Renal cortical epithelial cell (primary cell): ENCODE measurements around the gene IL11RA. TPM values are rescaled to one million over a fixed set of nuclear protein-coding genes. Genes with fewer than 3 reads are reported as not detected.
A peak's percentile ranks its signal among the peaks of the same experiment; 100 is the strongest.

Source experiments
- DNase-seq: peaks from one replicate; pipeline ENCODE4 v3.0.0-alpha.2; 2011; ENCODE audit warnings: low read depth
- total RNA-seq: library from RNA; depleted of rRNA; stranded (reverse); fragments of >200 nt; gene quantifications from 2 replicates; pipeline ENCODE4 v1.2.3, GENCODE V29; 2014

IL11RA gene
- total RNA-seq, 1 donor from 2014 or later = 4.5 TPM

GRCh38 chr9:34653151-34654072 is 1.4 kb downstream of the IL11RA start:
- DNase-seq = no peak

GRCh38 chr9:34654323-34655051 is 2.5 kb downstream of the IL11RA start:
- no peak for DNase-seq

GRCh38 chr9:34655394-34655793 is 3.4 kb downstream of the IL11RA start:
- no peak for DNase-seq

DNA sequence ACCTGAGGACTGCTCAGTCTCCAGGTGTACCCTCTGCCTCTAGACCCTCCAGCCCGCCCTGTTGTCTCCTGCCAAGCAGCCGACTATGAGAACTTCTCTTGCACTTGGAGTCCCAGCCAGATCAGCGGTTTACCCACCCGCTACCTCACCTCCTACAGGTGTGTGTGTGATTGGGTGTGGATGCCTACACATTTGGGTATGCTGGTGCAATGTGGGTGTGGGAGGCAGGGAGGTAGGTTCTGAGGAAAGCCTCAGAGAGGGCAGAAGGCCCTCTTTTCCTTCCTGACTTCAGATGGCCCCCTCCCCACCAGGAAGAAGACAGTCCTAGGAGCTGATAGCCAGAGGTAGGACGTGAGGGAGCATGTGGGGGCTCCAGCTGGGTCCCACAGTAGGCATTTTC is 5.0 kb downstream of the IL11RA start:
- DNase-seq = no peak

GRCh38 chr9:34658461-34658860 is 6.5 kb downstream of the IL11RA start:
- DNase-seq = no peak

DNA sequence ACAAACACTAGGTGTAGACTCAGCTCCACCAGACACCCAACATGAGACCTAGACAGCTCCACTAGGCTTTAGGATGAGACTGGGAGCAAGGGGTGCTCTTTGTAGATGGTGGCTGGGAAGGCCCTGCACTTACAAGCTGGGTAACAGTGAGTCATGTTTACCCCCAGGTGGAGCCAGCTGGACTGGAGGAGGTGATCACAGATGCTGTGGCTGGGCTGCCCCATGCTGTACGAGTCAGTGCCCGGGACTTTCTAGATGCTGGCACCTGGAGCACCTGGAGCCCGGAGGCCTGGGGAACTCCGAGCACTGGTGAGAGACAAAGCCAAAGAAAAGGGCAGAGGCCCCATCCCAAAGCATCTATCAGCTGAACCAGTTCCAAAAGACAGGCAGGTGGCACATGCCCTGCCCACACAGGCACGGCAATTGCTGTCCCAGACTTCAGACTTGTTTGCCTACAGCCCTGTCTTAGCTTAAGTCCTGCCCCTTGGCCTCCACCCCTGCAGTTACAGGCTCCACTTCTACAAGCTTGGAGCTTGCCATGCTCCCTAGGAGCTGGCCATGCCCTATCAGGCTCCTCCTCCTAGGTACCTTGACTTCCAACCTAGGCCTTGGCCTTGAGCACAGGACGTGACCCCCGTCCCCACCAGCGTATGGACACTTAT is 7.7 kb downstream of the IL11RA start:
- peak; percentile 52 for DNase-seq

DNA sequence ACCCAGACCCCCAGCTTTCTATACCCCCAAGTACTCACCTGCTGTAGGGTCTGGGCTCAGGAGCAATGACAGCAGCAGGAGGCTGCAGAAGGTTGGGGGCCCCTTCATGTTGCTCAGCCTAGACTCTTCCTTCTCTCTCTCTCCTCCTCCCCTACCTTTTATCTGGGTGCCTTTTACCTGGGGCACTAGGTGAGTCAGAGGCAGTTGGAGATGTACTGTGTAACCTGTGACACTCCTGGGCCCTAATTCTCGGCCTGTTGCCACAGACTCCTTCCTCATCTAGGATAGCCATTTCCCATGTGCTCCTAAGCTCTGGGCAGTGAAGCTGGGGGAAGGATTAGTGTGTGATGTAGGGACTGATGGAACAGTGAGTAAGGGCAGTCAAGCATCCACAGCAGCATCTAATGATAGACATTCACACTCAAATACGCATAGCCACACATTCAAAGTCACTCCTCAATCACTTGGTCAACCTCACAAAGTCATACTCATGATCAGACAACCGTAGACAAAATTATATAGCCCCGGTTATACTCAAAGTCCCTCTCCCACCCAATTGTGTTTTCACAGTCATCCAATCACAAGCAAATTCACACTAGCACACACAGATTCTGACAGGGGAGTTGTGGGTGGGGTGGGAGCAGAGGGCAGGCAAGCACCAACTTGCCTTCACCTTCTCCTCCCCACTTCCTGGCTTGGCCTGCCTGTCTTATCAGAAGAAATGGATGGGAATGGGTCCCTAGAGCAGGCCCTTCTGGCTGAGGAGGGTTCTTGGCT is 10.7 kb downstream of the IL11RA start, which contains the start of gene CCL27:
Gene CCL27, minus strand, starts transcription at position 132 of the 777 bp plus-strand sequence. Its CDS starts 24 bp downstream, at position 108.
- no peak for DNase-seq

- no peak for DNase-seq
Measured at GRCh38 chr9:34663303-34663605, 11.3 kb downstream of the IL11RA start.

DNA sequence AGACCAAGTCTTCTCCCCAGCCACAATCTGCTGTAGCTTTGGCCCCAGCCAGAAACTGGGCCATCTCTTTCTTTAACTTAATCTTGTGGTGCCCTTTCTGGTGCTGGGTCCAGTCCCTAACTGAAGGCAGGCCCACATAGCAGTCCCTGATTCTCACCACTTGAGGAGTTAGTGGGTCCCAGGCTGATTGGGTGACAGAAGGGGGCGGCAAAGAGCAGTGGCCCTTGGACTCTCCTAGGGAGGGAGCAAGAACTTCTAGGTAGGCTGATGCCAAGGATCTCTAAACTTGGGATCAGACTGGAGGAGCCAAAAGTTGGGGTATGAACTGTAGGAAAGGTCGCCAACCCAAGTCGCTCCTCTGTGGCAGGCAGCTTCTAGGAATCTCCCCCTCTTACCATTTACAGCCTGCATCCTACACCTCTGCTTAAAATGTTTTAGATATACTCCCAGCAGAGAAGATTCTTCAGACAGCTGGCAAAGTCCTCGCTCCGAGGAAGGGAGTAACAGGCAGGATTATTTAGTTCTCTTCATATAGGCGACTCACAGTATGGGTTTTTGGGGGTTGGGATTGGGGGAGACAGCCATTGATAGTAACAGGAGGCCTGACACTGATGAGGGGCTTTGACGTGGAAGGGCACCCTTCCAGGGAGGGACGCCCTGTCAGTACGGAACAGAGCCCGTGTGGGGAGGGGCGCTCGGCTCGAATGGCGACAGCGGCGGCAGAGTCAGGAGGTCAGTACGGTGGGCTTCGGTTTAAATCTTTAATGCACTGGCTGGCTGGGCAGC is 12.5 kb downstream of the IL11RA start:
- DNase-seq = peak; percentile 74

DNA sequence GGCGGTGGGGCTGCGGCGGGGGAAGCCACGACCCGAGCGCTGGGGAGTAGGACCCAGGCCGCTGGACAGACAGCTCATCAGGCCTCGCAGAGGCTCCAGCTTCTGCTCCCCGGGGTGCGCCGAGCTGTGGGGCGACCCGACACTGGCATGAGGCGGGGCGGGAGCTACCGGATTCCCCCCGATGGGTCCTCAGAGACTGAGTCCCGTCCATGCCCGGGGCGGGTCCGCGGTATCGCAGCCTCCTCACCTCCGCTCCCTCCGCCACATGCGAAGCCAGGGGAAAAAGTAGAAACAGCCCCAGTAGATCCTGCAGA is 13.0 kb downstream of the IL11RA start:
- DNase-seq = no peak

GRCh38 chr9:34665381-34666250 is 13.6 kb downstream of the IL11RA start:
- DNase-seq = peak; percentile 88

GRCh38 chr9:34669809-34670562 is 18.0 kb downstream of the IL11RA start:
- DNase-seq = no peak

DNA sequence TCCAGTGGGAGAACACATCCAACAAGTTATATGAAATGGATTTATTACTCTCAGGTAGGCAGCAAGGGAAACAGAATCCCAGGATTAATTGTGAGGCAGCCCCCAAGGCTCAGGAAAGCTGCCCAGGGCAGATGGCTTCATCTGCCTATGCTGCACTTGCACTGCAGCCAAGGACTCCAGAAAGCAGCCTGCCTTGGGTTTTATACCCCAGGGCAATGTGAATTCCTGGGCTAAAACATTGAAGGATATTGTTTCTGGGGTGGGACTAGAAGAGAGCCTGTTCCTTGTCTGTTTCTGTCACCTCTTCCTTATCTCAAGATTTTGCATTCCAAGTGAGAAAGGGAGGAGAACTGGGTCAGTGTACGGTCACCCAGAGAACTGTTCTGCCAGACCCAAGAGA is 19.3 kb downstream of the IL11RA start:
- DNase-seq = no peak

DNA sequence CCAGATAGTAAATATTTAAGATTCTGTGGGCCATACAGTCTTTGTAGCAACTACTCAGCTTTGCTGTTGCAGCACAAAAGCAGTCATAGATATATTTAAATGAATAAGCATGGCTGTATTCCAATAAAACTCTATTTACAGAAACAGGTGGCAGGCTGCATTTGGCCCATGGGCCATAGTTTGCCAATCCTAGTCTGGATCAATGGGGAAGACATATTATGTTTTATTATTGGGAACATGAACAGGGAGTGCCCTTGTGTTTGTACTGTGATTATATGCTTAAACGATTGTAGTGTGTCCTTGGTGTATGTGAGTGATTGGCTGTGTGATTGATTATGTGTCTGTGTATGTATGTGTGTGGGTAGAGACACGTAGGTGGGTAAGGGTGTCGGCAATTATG is 22.5 kb downstream of the IL11RA start:
- no peak for DNase-seq

DNA sequence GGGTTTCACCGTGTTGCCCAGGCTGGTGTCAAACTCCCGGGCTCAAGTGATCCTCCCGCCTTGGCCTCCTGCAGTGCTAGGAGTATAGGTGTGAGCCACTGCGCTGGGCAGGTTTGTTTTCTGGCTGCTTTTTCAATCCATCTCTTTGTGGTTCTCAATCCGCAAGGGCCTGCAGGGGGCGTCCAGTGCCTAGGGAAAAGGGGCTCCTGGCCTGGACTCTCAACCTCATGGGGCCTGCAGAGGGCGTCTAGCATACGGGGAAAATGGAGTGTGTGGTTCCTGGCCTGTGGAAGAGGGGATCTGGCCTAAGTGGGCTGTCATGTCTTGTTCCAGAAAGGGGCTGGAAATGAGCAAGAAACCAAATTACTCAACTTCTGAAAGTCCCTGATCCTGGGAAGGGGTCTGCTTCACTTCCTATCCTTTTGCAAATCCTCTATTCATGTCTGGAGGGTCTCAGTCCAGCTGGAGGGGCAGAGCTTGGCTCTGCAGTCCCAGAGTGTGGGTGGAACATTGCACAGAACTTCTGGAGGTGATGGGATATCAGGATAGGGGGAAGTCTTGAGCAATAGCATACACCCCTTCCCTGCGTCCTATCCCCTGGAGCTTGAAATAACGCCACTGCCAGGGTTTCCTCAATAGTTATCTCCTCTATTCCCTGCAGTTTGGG is 23.2 kb downstream of the IL11RA start:
- peak; percentile 20 for DNase-seq

DNA sequence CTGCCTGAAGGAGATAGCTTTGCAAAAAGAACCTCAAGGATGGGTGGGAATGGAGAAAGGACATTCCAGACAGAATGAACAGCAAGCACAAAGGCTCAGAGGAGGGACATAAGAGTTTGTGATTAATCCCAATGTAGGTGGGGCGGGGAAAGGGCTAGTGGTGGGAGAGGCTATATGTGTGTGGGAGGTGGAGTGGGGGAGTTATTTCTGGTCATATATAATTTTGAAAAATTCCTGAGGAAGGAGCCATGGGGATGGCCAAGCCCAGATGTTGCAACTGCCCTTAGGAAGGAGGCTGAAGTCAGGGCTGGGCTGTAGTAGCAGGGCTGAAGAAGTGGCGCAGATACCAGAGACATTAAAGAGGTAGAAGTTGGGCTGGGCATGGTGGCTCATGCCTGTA is 23.9 kb downstream of the IL11RA start:
- DNase-seq = no peak

GRCh38 chr9:34684145-34684544 is 32.2 kb downstream of the IL11RA start:
- DNase-seq = no peak

GRCh38 chr9:34684816-34685215 is 32.8 kb downstream of the IL11RA start:
- no peak for DNase-seq

DNA sequence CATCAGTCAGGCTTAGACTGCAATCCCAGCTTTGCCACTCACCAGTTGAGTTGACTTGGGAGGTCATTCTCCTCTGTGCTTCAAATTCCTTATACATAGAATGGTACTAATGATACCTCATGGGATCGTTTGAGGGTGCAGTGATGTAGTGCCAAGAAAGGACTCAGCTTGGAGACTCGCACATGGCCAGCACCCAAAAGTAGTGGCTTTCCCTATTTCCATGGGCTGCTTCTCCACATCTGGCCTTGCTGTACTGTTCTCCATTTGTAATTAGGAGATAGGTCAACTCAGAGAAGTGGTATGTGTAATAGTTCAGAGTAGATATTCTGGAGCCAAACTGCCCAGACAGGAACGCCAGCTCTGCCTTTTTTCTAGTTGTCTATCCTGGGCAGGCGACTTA is 33.6 kb downstream of the IL11RA start:
- no peak for DNase-seq
